ENCODE results near the gene ABHD18.
"Not testable (repeated sequence)": the region's sequence is repeated elsewhere in the genome, so short reads cannot be mapped to it uniquely, and the experiment has no call there.

GRCh38 chr4:127970925-127971324, 5.7 kb downstream of the ABHD18 start:
- not testable (repeated sequence) for TF ChIP-seq CTCF, POLR2A (IDR thresholded peaks at IDR 0.05)
